Upper lobe of left lung (tissue), 6 donors: ENCODE measurements around the gene ANKLE2. TPM values are rescaled to one million over a fixed set of nuclear protein-coding genes. Genes with fewer than 3 reads are reported as not detected.
"Not testable (repeated sequence)": the region's sequence is repeated elsewhere in the genome, so short reads cannot be mapped to it uniquely, and the experiment has no call there.

ENCODE experiments used
- ATAC-seq, 2 donors: fragments of 200-7000 bp; cut with Tn5 transposase; one replicate each; pipeline ENCODE4 v1.9.1; 2022; ENCODE audit warnings: mild to moderate bottlenecking in 2 of 2, moderate library complexity in 2 of 2; ENCODE audit not compliant: low FRiP score in 2 of 2
- DNase-seq, 2 donors: peaks; one replicate each; pipeline ENCODE4 v3.0.0-alpha.2; 2019 to 2020
- H3K27ac ChIP-seq, 4 donors: fragments of 200-600 bp; sonication (generic); one replicate each; pipeline ENCODE4 v1.5.1; 2016 to 2019
- H3K27me3 ChIP-seq, 4 donors: fragments of 200-600 bp; sonication (generic); one replicate each; pipeline ENCODE4 v1.5.1; 2017 to 2019
- H3K36me3 ChIP-seq, 4 donors: fragments of 200-600 bp; sonication (generic); one replicate each; pipeline ENCODE4 v1.5.1; 2016 to 2019
- H3K4me1 ChIP-seq, 4 donors: fragments of 200-600 bp; sonication (generic); one replicate each; pipeline ENCODE4 v1.5.1; 2018 to 2019
- H3K4me3 ChIP-seq, 4 donors: fragments of 200-600 bp; sonication (generic); one replicate each; pipeline ENCODE4 v1.5.1; 2017 to 2019; ENCODE audit warnings: mild to moderate bottlenecking in 2 of 4, moderate library complexity in 1 of 4
- H3K9me3 ChIP-seq, 4 donors: fragments of 200-600 bp; sonication (generic); one replicate each; pipeline ENCODE4 v1.5.1; 2018 to 2019
- CTCF ChIP-seq, 6 experiments: fragments of 450-650 bp in 4 of 6; fragments of 200-600 bp in 2 of 6; sonication (generic) in 2 of 6; IDR thresholded peaks; one replicate each; pipeline ENCODE4 v1.5.1; 2016 to 2019; ENCODE audit warnings: antibody characterized with exemption in 6 of 6
- EP300 ChIP-seq, 4 donors: sonication (generic); formaldehyde crosslinking; IDR thresholded peaks; one replicate each; pipeline ENCODE4 v1.5.1; 2017; ENCODE audit warnings: antibody characterized with exemption in 4 of 4, control low read depth in 2 of 4
- POLR2A ChIP-seq, 4 donors: fragments of 450-650 bp; IDR thresholded peaks; one replicate each; pipeline ENCODE4 v1.5.1; 2016 to 2017; ENCODE audit warnings: antibody characterized with exemption in 4 of 4, mild to moderate bottlenecking in 2 of 4
- POLR2AphosphoS5 ChIP-seq, 2 donors: sonication (generic); formaldehyde crosslinking; IDR thresholded peaks; one replicate each; pipeline ENCODE4 v1.5.1; 2017; ENCODE audit warnings: antibody characterized with exemption in 2 of 2
- WGBS, 2 donors: methylation state at CpG; one replicate each; pipeline ENCODE4 v1.1.5; 2017 to 2018; 5-methylcytosine and 5-hydroxymethylcytosine counted together
- total RNA-seq, 6 donors: library from RNA; depleted of rRNA in 4 of 6; stranded (reverse); fragments of >200 nt in 4 of 6; gene quantifications; one replicate each; pipeline versions ENCODE4 v1.1.0 to v1.2.1, GENCODE V29; 2016 to 2021
- donor health status: DM: no; HTN: no; CAD: no; lungs with moderate emphysema.
- donor health status: DM: no; HTN: yes; CAD: no; lungs with severe emphysema.

Gene ANKLE2
- total RNA-seq, 6 donors from 2014 or later: 44.3 to 153 (median 78.0) TPM

GRCh38 chr12:132797820-132798570 lies 36.4 kb upstream of the ANKLE2 start:
- WGBS, 2 donors: 93 to 95% methylated on average over 14 to 24 of the region's 24 CpGs
- no peak for ATAC-seq
- no peaks in the 10 kb centered on the region for H3K4me1 ChIP-seq
- no peaks in the 10 kb centered on the region for H3K9me3 ChIP-seq
- TF ChIP-seq POLR2AphosphoS5 (IDR thresholded peaks at IDR 0.05) (no peak), EP300 (IDR thresholded peaks at IDR 0.05) (no peak), POLR2A (IDR thresholded peaks at IDR 0.05) (no peak), CTCF (IDR thresholded peaks at IDR 0.05) (no peak)
- no peaks in the 10 kb centered on the region for H3K27me3 ChIP-seq
- peaks cover 56 to 95% (median 88%) of the 10 kb centered on the region in 4 donors for H3K36me3 ChIP-seq
- H3K27ac ChIP-seq: no peak overlapping the region
- no peak for DNase-seq
- no peak overlapping the region for H3K4me3 ChIP-seq

- peaks cover 44 to 94% (median 74%) of the 10 kb centered on the region in 4 donors for H3K36me3 ChIP-seq
- ATAC-seq (no peak), DNase-seq (no peak)
- H3K27ac ChIP-seq: no peak overlapping the region
- H3K9me3 ChIP-seq: no peaks in the 10 kb centered on the region
- no peaks in the 10 kb centered on the region for H3K27me3 ChIP-seq
- WGBS, 2 donors: 96% methylated on average over 11 to 14 of the region's 14 CpGs
- no peaks in the 10 kb centered on the region for H3K4me1 ChIP-seq
- no peak overlapping the region for H3K4me3 ChIP-seq
- TF ChIP-seq POLR2A (IDR thresholded peaks at IDR 0.05) (no peak), POLR2AphosphoS5 (IDR thresholded peaks at IDR 0.05) (no peak), CTCF (IDR thresholded peaks at IDR 0.05) (no peak), EP300 (IDR thresholded peaks at IDR 0.05) (no peak)
Observed at GRCh38 chr12:132795847-132796246, 34.2 kb upstream of the ANKLE2 start.

DNA sequence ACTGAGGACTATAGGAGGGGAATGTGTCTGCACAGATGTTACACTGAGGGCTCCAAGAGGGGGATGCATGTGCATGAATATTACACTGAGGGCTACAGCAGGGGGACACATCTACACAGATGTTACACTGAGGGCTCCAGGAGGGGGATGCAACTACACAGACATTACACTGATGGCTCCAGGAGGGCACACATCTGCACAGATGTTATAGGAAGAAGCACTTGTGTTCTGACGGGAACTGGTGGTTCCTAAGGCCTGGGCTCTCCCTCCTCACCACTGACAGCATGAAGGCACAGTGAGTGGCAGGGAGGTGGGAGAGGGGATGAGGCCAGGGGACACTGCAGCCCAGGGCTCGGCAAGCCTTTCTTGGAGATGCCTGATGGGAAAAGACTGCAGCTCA lies 30.3 kb upstream of the ANKLE2 start:
- H3K27ac ChIP-seq, ATAC-seq, DNase-seq, H3K27me3 ChIP-seq, H3K4me1 ChIP-seq, H3K4me3 ChIP-seq, H3K9me3 ChIP-seq: not testable (repeated sequence)
- 100% methylated on average over 1 to 2 of the region's 2 CpGs for WGBS, 2 donors
- H3K36me3 ChIP-seq: peaks cover 11 to 90% (median 62%) of the 10 kb centered on the region in 4 donors

DNA sequence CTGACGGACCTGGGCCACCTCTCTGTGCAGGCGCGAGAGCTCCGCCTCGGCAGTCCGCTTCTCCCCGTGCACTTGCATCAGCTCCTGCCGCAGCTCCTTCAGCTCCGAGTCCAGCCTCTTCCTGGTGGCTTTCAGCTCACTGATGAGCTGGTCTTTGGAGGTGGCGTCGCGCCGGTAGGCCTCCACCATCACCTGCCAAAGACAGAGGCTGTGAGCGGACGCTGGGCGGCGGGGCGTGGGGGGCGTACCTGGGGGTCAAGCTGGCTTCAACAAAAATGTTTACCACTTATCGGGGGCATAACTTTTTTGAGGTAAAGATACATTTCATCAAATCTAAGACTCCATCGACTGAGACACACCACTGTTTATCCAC lies 27.5 kb upstream of the ANKLE2 start:
- peak in 1 of 2 donors; percentile 81 for DNase-seq
- Histone ChIP-seq H3K36me3 (peaks cover 16 to 90% (median 58%) of the 10 kb centered on the region in 4 donors), H3K27me3 (no peaks in the 10 kb centered on the region), H3K9me3 (no peaks in the 10 kb centered on the region), H3K4me1 (no peaks in the 10 kb centered on the region), H3K27ac (no peak overlapping the region), H3K4me3 (no peak overlapping the region)
- TF ChIP-seq EP300 (IDR thresholded peaks at IDR 0.05) (no peak), POLR2A (IDR thresholded peaks at IDR 0.05) (no peak), POLR2AphosphoS5 (IDR thresholded peaks at IDR 0.05) (no peak), CTCF (IDR thresholded peaks at IDR 0.05) (no peak)
- 94 to 99% methylated on average over 21 of the region's 21 CpGs for WGBS, 2 donors
- ATAC-seq: no peak

- H3K27ac ChIP-seq: no peak overlapping the region
- ATAC-seq (peak in 1 of 2 donors; percentile 14), DNase-seq (peak in 1 of 2 donors; percentile 57)
- no peaks in the 10 kb centered on the region for H3K4me1 ChIP-seq
- no peaks in the 10 kb centered on the region for H3K27me3 ChIP-seq
- 97% methylated on average over 15 to 29 of the region's 29 CpGs for WGBS, 2 donors
- H3K9me3 ChIP-seq: no peaks in the 10 kb centered on the region
- H3K4me3 ChIP-seq: no peak overlapping the region
- peaks cover 19 to 90% (median 58%) of the 10 kb centered on the region in 4 donors for H3K36me3 ChIP-seq
- TF ChIP-seq CTCF (IDR thresholded peaks at IDR 0.05) (no peak), POLR2A (IDR thresholded peaks at IDR 0.05) (no peak), POLR2AphosphoS5 (IDR thresholded peaks at IDR 0.05) (no peak), EP300 (IDR thresholded peaks at IDR 0.05) (no peak)
Observed at GRCh38 chr12:132788375-132789098, 26.9 kb upstream of the ANKLE2 start.
